Choroid plexus epithelial cell (primary cell): Measurements from ENCODE around the gene SENP8.
"Not testable (repeated sequence)": the region's sequence is repeated elsewhere in the genome, so short reads cannot be mapped to it uniquely, and the experiment has no call there.

ENCODE experiments used
- DNase-seq: peaks from one replicate; pipeline ENCODE4 v3.0.0-alpha.2; 2010; ENCODE audit warnings: low read depth
- H3K4me3 ChIP-seq: 2 replicates; pipeline ENCODE4 v1.5.1; 2011; ENCODE audit warnings: low read depth, mild to moderate bottlenecking, control low read depth, low read length, moderate library complexity
- TF ChIP-seq, protein P1 (sequence below): conservative IDR thresholded peaks from 2 replicates; pipeline ENCODE4 v1.5.1; 2011; ENCODE audit warnings: low read depth, mild to moderate bottlenecking, control low read depth, inconsistent platforms, low read length, moderate library complexity

SENP8 gene

DNA sequence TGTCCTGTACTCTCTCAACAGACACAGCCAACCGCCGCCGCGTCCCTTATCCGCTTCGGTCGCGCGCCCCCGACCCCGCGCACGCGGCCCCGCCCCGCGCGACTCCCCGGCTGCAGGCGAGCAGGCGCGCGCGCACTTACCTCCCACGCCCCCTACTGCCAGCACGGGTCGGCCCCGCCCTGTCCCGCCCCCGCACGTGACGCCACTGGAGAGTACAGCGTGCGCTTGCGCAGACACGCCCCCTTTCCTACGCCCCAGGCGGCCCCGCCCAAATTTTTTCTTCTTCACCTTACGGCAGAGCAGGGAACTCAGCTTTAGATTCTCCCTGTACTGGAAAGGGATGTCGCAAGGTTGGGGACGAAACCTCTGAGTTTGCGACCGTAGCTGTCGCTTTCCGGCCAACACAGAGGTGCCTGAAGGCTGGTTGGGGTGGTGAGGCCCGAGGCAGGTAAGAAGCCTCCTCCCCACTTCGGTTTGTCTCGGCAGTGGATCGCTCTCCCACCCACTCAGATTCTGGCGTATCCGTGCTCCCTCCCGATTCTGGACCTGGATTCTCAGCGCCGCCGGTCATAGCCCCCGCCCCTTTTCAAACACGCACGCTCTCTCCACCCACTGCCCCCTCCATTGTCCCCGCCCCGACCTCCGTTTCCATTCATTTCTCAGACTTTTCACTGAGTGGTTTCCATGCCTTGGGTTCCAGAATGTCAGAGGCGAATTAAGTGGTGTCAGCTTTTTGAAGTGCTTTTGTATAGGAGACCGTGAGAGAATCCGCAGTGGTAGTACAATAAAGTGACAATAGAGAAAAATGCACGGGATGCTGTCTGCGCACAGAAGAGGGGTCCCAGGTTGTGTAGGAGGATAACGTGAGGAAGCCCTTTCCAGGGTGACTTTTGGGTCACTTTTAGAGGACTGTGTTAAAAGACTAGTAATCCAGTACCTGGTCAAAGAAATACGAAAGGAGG is at the start of gene SENP8, which contains the start of gene MYO9A:
Gene SENP8, plus strand, starts transcription at position 387 of the 962 bp plus-strand sequence. CDS start 21,221 bp downstream, outside the sequence.
Gene MYO9A, minus strand, starts transcription at position 134 of the 962 bp plus-strand sequence. CDS start 71,587 bp downstream, outside the sequence.
- peak within 1 kb of the TSS; percentile 99 for H3K4me3 ChIP-seq
- TF ChIP-seq, protein P1, sequence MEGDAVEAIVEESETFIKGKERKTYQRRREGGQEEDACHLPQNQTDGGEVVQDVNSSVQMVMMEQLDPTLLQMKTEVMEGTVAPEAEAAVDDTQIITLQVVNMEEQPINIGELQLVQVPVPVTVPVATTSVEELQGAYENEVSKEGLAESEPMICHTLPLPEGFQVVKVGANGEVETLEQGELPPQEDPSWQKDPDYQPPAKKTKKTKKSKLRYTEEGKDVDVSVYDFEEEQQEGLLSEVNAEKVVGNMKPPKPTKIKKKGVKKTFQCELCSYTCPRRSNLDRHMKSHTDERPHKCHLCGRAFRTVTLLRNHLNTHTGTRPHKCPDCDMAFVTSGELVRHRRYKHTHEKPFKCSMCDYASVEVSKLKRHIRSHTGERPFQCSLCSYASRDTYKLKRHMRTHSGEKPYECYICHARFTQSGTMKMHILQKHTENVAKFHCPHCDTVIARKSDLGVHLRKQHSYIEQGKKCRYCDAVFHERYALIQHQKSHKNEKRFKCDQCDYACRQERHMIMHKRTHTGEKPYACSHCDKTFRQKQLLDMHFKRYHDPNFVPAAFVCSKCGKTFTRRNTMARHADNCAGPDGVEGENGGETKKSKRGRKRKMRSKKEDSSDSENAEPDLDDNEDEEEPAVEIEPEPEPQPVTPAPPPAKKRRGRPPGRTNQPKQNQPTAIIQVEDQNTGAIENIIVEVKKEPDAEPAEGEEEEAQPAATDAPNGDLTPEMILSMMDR: no peak
- DNase-seq: peak; percentile 99

- no peak overlapping the region for H3K4me3 ChIP-seq
- DNase-seq: no peak
- TF ChIP-seq, protein P1: no peak
Observed at GRCh38 chr15:72068856-72069255, 49.3 kb upstream of the SENP8 start.

- no peak overlapping the region for H3K4me3 ChIP-seq
- DNase-seq: no peak
- TF ChIP-seq, protein P1: no peak
Observed at GRCh38 chr15:72070817-72071447, 47.3 kb upstream of the SENP8 start.

- not testable (repeated sequence) for H3K4me3 ChIP-seq, DNase-seq
Observed at GRCh38 chr15:72071448-72071825, 46.8 kb upstream of the SENP8 start.

GRCh38 chr15:72074335-72075060 is 43.7 kb upstream of the SENP8 start:
- H3K4me3 ChIP-seq: no peak overlapping the region
- DNase-seq: no peak
- TF ChIP-seq, protein P1: no peak

DNA sequence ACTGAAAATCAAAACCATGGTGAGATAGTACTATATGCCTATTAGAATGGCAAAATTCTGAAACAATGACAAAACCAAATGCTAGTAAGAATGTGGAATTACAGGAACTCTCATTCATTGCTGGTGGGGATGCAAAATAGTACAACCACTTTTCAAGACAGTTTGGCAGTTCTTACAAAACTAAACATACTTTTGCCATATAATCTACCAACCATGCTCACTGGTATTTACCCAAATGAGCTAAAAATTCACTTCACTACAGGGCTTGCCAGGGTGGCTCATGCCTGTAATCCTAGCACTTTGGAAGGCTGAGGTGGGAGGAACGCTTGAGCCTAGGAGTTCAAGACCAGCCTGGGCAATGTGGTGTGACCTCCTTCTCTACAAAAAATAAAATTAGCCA is 40.3 kb upstream of the SENP8 start:
- DNase-seq: no peak
- H3K4me3 ChIP-seq: no peak overlapping the region
- TF ChIP-seq, protein P1: no peak

- no peak overlapping the region for H3K4me3 ChIP-seq
- DNase-seq: no peak
- TF ChIP-seq, protein P1: no peak
Observed at GRCh38 chr15:72078887-72079286, 39.3 kb upstream of the SENP8 start.
